ENCODE measurements around the gene GPR108. TPM values are rescaled to one million over a fixed set of nuclear protein-coding genes. Genes with fewer than 3 reads are reported as not detected.

The GPR108 gene
- total and polyA plus RNA-seq, 2 of the 8 experiments (the other 6 are each of a cell fraction or from before 2014, with no cell fraction given), result 34.9 to 46.0 TPM

- H3K23me2 ChIP-seq (ENCODE audit: low read depth, low read length), result no peaks in the 10 kb centered on the region
- no peak overlapping the region for H4K8ac ChIP-seq (ENCODE audit: extremely low read depth, insufficient read depth, low read length)
- H3K79me1 ChIP-seq (ENCODE audit: low read depth, low read length), result no peaks in the 10 kb centered on the region; the same call in 1 of the 2 replicates
- no peak overlapping the region for H2AFZ ChIP-seq (ENCODE audit: low read length)
- H3K4me3 ChIP-seq (ENCODE audit: extremely low read depth in 1 of 4, insufficient read depth in 2 of 4, low read depth in 3 of 4, low read length in 4 of 4), result peak overlapping the region; percentile 13 to 41 (median 28); a peak in 4 of 8 replicates
- H2BK120ac ChIP-seq (replicated peaks; ENCODE audit: low read depth, low read length), result no peak overlapping the region
- FAIRE-seq, result no peak
- H3K9ac ChIP-seq (replicated peaks in 1 of 4; ENCODE audit: extremely low read depth in 1 of 4, low read depth in 3 of 4, low read length in 3 of 4), result no peak overlapping the region
- H3K4me1 ChIP-seq (replicated peaks in 1 of 4; ENCODE audit: control insufficient read depth in 3 of 4, insufficient read depth in 4 of 4, low read length in 3 of 4), result peaks cover 0 to 15% (median 9%) of the 10 kb centered on the region in 4 experiments; a peak in 6 of 7 replicates
- CTCF ChIA-PET (ENCODE audit: partially characterized antibody), result interaction anchor here (0.6 to 2.3 kb wide), 4 partner anchors 14 to 225 kb away, joined by 3 to 6 read pairs (median 4); no protein-coding TSS in a partner anchor
- H2AK5ac ChIP-seq (ENCODE audit: low read depth, low read length), result no peak overlapping the region
- H4K91ac ChIP-seq (replicated peaks; ENCODE audit: insufficient read length, low read length), result no peak overlapping the region
- H3K9me3 ChIP-seq (ENCODE audit: insufficient read depth in 2 of 2, low read depth in 1 of 2, low read length in 1 of 2), result no peaks in the 10 kb centered on the region
- H3K27me3 ChIP-seq (replicated peaks in 1 of 4; ENCODE audit: control insufficient read depth in 3 of 4, extremely low read depth in 1 of 4, insufficient read depth in 3 of 4, low read length in 3 of 4), result no peaks in the 10 kb centered on the region
- H3K36me3 ChIP-seq (ENCODE audit: control insufficient read depth in 2 of 4, insufficient read depth in 4 of 4, low read length in 3 of 4), result peaks cover 0 to 5% (median 0%) of the 10 kb centered on the region in 4 experiments; a peak in 1 of 8 replicates
- H2BK20ac ChIP-seq (ENCODE audit: low read length), result no peak overlapping the region
- H4K5ac ChIP-seq (ENCODE audit: insufficient read length, low read depth, low read length), result peak overlapping the region; percentile 64
- no peak overlapping the region for H3K27ac ChIP-seq (ENCODE audit: low read depth, low read length)
- H3K18ac ChIP-seq (ENCODE audit: extremely low read depth, low read length), result no peak overlapping the region
- no peak overlapping the region for H2BK15ac ChIP-seq (ENCODE audit: low read length)
- H3K23ac ChIP-seq (ENCODE audit: insufficient read length), result no peak overlapping the region
- WGBS, 2 experiments (ENCODE audit: extremely low coverage in 1 of 2, insufficient coverage in 1 of 2, insufficient read length in 1 of 2, insufficient replicate concordance in 2 of 2, low coverage in 1 of 2, low lambda C conversion rate in 2 of 2, missing lambda C conversion rate in 1 of 2), result 73% methylated on average over 8 of the region's 27 CpGs; no CpG with 5 or more reads in 1 of the 2 experiments
- H2BK5ac ChIP-seq (ENCODE audit: low read depth, low read length), result no peak overlapping the region
- H3K79me2 ChIP-seq (ENCODE audit: control insufficient read depth in 1 of 2, insufficient read depth in 2 of 2, low read length in 2 of 2), result no peaks in the 10 kb centered on the region
- peak overlapping the region; percentile 26 to 50 for H3K4me2 ChIP-seq (ENCODE audit: insufficient read depth in 1 of 2, low read depth in 2 of 2, low read length in 2 of 2)
- H4K20me1 ChIP-seq (replicated peaks in 1 of 2; ENCODE audit: control insufficient read depth in 1 of 2, insufficient read depth in 2 of 2, low read length in 2 of 2), result peaks cover 0 to 8% of the 10 kb centered on the region in 2 experiments
- peak; percentile 82 to 91 for DNase-seq (ENCODE audit: low read depth in 1 of 2, low spot score in 2 of 2)
- H3K14ac ChIP-seq (ENCODE audit: insufficient read length), result no peak overlapping the region
- H2BK12ac ChIP-seq (ENCODE audit: low read depth, low read length), result no peak overlapping the region
- H3K56ac ChIP-seq (replicated peaks; ENCODE audit: insufficient read length, low read depth, low read length), result no peak overlapping the region
- H3K4ac ChIP-seq (replicated peaks; ENCODE audit: insufficient read length, low read depth, low read length), result no peak overlapping the region
- POLR2A ChIA-PET (ENCODE audit: partially characterized antibody), result interaction anchor here (1.3 to 3.2 kb wide), 3 partner anchors 10 to 24 kb away, joined by 3 to 14 read pairs (median 4); no protein-coding TSS in a partner anchor
- no peak for TF ChIP-seq RNF2 (IDR thresholded peaks at IDR 0.05; ENCODE audit: borderline replicate concordance, low read depth, low read length, missing control alignments, poor library complexity, severe bottlenecking)
- TF ChIP-seq ATF3 (IDR thresholded peaks at IDR 0.05; ENCODE audit: insufficient read depth, low read depth, low read length), result no peak
- no peak for TF ChIP-seq CTCF (IDR thresholded peaks at IDR 0.05; ENCODE audit: control extremely low read depth in 1 of 3, insufficient read depth in 1 of 3, low read depth in 1 of 3, low read length in 3 of 3)
- TF ChIP-seq CBX5 (IDR thresholded peaks at IDR 0.05; ENCODE audit: low read depth, low read length), result no peak
- no peak for TF ChIP-seq SIN3A (conservative IDR thresholded peaks at IDR 0.05 in 1 of 2, IDR thresholded peaks at IDR 0.05 in 1 of 2; ENCODE audit: low read depth in 1 of 2, low read length in 2 of 2)
- no peak for TF ChIP-seq BACH1 (IDR thresholded peaks at IDR 0.05; ENCODE audit: low read length)
- TF ChIP-seq EZH2 (IDR thresholded peaks at IDR 0.05; ENCODE audit: low read depth, low read length, severe bottlenecking), result no peak
- no peak for TF ChIP-seq CHD1 (IDR thresholded peaks at IDR 0.05; ENCODE audit: low read depth, low read length)
Observed at GRCh38 chr19:6730153-6730804, 7.1 kb downstream of the GPR108 start.
